GM20000 (cell line): ENCODE data around the gene NR1H3.
A peak's percentile ranks its signal among the peaks of the same experiment; 100 is the strongest.

ENCODE experiments used
- DNase-seq: peaks from one replicate; pipeline ENCODE4 v3.0.0; 2012; ENCODE audit warnings: low spot score
- TF ChIP-seq, protein P1 (sequence below): IDR thresholded peaks from 2 replicates; pipeline ENCODE4 v1.5.1; 2012; ENCODE audit warnings: mild to moderate bottlenecking, control low read depth; ENCODE audit errors: extremely low read depth, missing control alignments

NR1H3 gene

GRCh38 chr11:47245611-47246357, 12.0 kb upstream of the NR1H3 start:
- TF ChIP-seq, protein P1, sequence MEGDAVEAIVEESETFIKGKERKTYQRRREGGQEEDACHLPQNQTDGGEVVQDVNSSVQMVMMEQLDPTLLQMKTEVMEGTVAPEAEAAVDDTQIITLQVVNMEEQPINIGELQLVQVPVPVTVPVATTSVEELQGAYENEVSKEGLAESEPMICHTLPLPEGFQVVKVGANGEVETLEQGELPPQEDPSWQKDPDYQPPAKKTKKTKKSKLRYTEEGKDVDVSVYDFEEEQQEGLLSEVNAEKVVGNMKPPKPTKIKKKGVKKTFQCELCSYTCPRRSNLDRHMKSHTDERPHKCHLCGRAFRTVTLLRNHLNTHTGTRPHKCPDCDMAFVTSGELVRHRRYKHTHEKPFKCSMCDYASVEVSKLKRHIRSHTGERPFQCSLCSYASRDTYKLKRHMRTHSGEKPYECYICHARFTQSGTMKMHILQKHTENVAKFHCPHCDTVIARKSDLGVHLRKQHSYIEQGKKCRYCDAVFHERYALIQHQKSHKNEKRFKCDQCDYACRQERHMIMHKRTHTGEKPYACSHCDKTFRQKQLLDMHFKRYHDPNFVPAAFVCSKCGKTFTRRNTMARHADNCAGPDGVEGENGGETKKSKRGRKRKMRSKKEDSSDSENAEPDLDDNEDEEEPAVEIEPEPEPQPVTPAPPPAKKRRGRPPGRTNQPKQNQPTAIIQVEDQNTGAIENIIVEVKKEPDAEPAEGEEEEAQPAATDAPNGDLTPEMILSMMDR, result no peak
- DNase-seq, result no peak

DNA sequence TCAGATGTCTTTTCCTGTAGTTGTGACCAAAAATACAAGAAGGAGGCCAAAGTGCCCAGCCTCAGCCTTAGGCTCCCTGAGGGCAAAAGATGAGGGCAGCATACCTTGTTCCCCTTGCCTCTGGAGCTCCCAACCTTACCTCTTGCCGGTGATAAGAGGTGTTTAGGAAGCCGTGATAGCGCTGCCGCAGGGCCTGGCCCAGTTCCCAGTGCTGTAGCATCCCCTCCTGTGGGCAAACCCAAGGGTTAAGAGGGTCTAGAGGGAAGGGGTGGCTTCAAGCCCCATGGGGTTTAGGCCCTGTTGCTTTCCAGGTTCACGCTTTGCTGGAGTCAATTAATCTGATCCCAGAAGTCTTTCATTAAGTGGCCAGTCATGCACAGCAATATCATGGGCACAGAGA, 10.3 kb upstream of the NR1H3 start:
- TF ChIP-seq, protein P1, result no peak
- no peak for DNase-seq

- TF ChIP-seq, protein P1, result no peak
- no peak for DNase-seq
These were observed 9.5 kb upstream of the NR1H3 start for GRCh38 chr11:47248304-47248663.

DNA sequence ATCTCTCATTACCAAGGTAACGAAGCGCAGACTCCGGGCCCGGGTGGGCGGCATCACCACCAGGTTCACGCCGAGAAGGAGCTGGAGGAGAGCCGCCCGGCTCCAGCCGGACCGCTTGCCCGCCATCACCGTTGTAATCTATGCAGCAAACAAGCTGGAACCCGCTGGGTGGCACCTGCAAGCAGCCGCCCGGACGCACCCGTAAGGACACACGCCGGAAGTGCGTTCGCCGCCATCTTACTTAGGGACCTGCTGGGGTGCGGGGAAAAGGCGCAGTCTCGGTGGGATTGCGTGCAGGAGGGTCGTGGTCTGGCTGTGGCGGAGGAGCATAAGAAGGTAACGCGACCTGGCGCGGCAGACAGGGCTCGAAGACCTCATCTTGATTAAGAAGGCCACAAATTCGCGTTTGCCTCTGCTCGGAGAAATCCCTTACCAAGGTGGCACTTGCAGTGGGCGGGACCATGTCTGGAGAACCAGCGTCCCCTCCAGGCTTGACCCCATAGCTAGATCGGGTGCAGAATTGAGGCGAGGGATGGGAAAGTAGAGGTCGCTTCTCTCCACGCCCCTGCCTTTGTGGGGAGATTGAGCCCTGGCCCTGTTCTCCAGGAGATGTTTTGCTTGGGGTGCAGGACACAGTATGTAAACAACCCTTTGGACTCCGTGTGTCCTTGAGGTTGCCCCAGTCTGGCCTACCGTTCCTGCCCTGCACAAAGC, 9.0 kb upstream of the NR1H3 start, which contains the start of gene ACP2:
Gene ACP2 (minus strand): TSS at position 151 of the 714 bp plus-strand sequence. CDS start 25 bp downstream, at position 126.
- TF ChIP-seq, protein P1, result peak; percentile 38
- peak; percentile 83 for DNase-seq

DNA sequence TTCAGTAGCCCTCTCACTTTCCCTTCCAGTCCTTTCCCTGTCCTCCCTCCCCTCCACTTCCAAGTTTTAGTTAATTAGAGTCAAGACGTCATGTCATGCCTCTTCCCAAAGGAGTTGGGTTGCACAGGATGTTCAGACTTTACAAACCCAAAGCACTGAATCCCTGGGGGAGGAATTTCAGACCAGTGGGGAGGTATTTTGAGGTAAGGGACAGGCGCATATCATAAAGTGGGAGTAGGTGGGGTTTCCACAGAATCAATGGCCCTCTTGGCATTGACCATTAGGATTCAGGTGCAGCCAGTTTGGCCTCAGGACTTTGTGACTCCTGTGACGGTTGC, 8.4 kb upstream of the NR1H3 start:
- no peak for DNase-seq
- TF ChIP-seq, protein P1, result no peak

- TF ChIP-seq, protein P1, result no peak
- DNase-seq, result no peak
These were observed 6.0 kb upstream of the NR1H3 start for GRCh38 chr11:47251751-47252150.

GRCh38 chr11:47253660-47254059, 4.1 kb upstream of the NR1H3 start:
- TF ChIP-seq, protein P1, result no peak
- no peak for DNase-seq
